GM12865 (cell line): Measurements from ENCODE around the gene PXDN.

Experiments
- DNase-seq: peaks from one replicate; pipeline ENCODE4 v3.0.0; 2010; ENCODE audit warnings: low read depth
- H3K4me3 ChIP-seq: 2 replicates; pipeline ENCODE4 v1.5.1; 2011; ENCODE audit warnings: mild to moderate bottlenecking, low read depth, low read length, control low read depth
- CTCF ChIP-seq: IDR thresholded peaks from 2 replicates; pipeline ENCODE4 v1.5.1; 2011; ENCODE audit warnings: low read length, control low read depth, low read depth, inconsistent platforms; ENCODE audit not compliant: insufficient read depth; ENCODE audit errors: missing control alignments

PXDN gene

GRCh38 chr2:1676091-1676912, 68.0 kb downstream of the PXDN start:
- TF ChIP-seq CTCF = no peak
- DNase-seq = no peak
- H3K4me3 ChIP-seq = no peak overlapping the region

DNA sequence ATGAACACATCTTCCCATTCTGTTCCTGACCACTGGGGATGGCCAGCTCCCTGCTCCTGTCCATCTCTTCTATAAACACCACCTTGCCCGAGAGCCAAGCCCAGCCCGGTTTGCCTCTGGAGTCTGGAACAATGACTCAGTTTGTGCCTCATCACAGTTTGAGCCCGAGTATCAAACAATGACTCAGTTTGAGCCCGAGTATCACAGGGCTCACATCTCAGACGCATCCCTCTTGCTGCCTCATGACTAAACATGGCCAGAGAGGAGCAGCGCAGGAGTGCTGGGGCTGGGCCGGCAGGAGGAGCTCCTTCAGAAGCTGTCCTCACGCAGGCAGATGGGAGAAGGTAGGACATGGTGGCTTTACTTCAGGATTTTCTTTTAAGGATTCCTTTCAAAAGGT, 68.7 kb downstream of the PXDN start:
- no peak overlapping the region for H3K4me3 ChIP-seq
- no peak for DNase-seq
- no peak for TF ChIP-seq CTCF

DNA sequence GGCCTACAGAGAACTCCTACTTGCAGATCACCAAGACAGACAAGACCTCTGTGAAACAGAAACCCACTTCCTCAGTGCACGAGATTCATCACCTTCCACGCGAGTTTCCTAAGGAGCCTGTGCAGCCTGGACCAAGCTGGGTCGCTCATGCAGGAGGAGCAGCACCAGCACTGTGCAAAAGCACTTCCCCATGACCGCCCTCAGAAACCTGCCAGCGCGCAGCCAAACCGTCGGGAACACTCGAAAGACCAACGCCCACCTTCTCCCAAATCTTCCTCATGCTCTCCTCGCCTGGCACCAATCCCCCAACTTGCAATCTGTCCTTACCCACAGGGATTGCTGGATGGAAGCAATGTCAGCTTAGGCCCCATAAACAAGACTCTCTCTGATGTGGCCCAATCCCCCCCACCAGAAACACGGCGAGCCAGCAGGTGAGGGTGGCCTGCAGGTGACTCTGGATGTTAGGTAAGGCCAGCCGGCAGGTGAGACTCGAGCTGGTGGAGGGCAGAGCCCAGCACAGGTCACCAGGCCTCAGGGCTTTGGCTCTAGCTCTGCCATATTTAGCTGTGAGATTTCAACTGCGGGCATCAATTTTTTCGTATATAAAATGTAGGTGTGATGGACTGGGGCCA, 69.4 kb downstream of the PXDN start:
- DNase-seq = no peak
- TF ChIP-seq CTCF = no peak
- H3K4me3 ChIP-seq = no peak overlapping the region

- DNase-seq = no peak
- no peak overlapping the region for H3K4me3 ChIP-seq
- TF ChIP-seq CTCF = no peak
Observed at GRCh38 chr2:1674276-1674675, 70.0 kb downstream of the PXDN start.

DNA sequence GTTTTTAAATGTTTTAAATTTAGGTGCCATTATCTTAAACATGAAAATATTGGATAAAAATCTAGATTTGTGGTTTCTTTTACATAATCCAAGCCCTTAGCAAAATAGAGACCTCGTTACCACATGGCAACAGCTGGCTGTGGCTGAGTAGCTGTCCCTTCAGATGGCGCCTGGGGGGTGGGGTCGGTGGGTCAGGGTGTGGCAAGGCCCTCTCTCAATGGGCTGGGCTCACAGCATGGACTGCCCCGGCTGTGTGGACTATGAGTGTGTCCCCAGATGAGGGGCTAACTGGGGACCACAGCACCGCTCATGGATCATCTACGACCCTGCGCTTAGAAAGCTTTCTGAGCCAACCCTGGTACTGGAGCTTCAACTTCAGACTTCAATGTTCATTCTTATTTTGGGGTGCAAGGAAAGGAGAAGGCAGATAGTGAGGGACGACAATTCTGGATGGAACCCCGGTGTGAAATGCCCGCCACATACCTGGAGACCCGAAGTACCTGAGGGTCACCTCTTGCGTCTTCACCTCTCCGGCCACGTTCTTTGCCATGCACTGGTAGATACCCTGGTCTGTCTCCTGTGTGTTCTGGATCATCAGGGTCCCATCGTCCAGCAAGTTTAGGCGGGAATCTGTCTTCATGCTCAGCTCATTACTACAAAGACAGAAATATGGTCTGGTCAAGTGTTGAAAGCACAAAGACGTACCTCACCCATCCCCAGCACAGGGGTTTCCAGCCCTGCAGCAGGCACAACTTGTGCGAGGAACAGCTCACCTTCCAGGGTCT, 71.0 kb downstream of the PXDN start:
- no peak for DNase-seq
- no peak overlapping the region for H3K4me3 ChIP-seq
- TF ChIP-seq CTCF = no peak

GRCh38 chr2:1672738-1673137, 71.6 kb downstream of the PXDN start:
- no peak for TF ChIP-seq CTCF
- no peak for DNase-seq
- H3K4me3 ChIP-seq = no peak overlapping the region
